HepG2 (cell line): ENCODE measurements around the gene GAREM1.

Experiments
- CTCF ChIP-seq: sonication (generic); formaldehyde crosslinking; IDR thresholded peaks from 2 replicates; pipeline ENCODE4 v1.5.0; 2020; ENCODE audit warnings: mild to moderate bottlenecking, missing genetic modification reagents, moderate library complexity
- NBN ChIP-seq: fragments of 450-650 bp; conservative IDR thresholded peaks from 2 replicates; pipeline ENCODE4 v1.6.1; 2017
- NFIC ChIP-seq: IDR thresholded peaks from 2 replicates; pipeline ENCODE4 v1.6.1; 2012; ENCODE audit warnings: mild to moderate bottlenecking, low read length, inconsistent platforms
- POLR2A ChIP-seq, 2 experiments: IDR thresholded peaks; 2 replicates each; pipeline ENCODE4 v1.6.1; 2011; ENCODE audit warnings: low read depth in 2 of 2, low read length in 2 of 2, mild to moderate bottlenecking in 1 of 2, moderate library complexity in 1 of 2; ENCODE audit not compliant: insufficient read depth in 1 of 2
- RFX1 ChIP-seq: fragments of 450-650 bp; IDR thresholded peaks from 2 replicates; pipeline ENCODE4 v1.6.1; 2017
- ZNF850 ChIP-seq: sonication (generic); formaldehyde crosslinking; conservative IDR thresholded peaks from 2 replicates; pipeline ENCODE4 v1.9.0; 2021; ENCODE audit warnings: mild to moderate bottlenecking, missing genetic modification reagents

- TF ChIP-seq POLR2A (IDR thresholded peaks at IDR 0.05; ENCODE audit: insufficient read depth in 1 of 2, low read depth in 2 of 2, low read length in 2 of 2): no peak
- no peak for TF ChIP-seq CTCF
- no peak for TF ChIP-seq NBN
- TF ChIP-seq NFIC: no peak
- TF ChIP-seq ZNF850 (CRISPR knock-in tag): no peak
- no peak for TF ChIP-seq RFX1
Observed at GRCh38 chr18:32237049-32237448, 233.6 kb downstream of the GAREM1 start.
